HEK293 (cell line): ENCODE data around the gene MAPK11.

Experiments
- CTCF ChIA-PET: fragments of 350-600 bp; formaldehyde crosslinking; extraction: SDS; loops from one replicate; lab custom pipeline; 2021; ENCODE audit warnings: antibody characterized with exemption; lab: Yijun Ruan, JAX
- POLR2A ChIA-PET: fragments of 300-600 bp; formaldehyde crosslinking; extraction: SDS; loops from one replicate; lab custom pipeline; 2020; ENCODE audit warnings: antibody characterized with exemption, inconsistent platforms; lab: Yijun Ruan, JAX
- H3K27ac ChIP-seq: fragments of 200-500 bp; sonication (Bioruptor generic); 2 replicates; pipeline ENCODE4 v1.5.1; 2014; ENCODE audit warnings: low read depth, low read length, control low read depth, inconsistent platforms; ENCODE audit errors: extremely low read depth
- H3K36me3 ChIP-seq, 2 experiments: fragments of 200-500 bp in 1 of 2; sonication (Bioruptor generic) in 1 of 2; 1 replicate in 1 of 2; 2 replicates in 1 of 2; pipeline ENCODE4 v1.5.1; 2014 to 2017; ENCODE audit warnings: inconsistent platforms in 2 of 2, low read length in 2 of 2; ENCODE audit not compliant: control insufficient read depth in 2 of 2, insufficient read depth in 1 of 2
- H3K4me1 ChIP-seq: fragments of 200-500 bp; sonication (Bioruptor generic); 2 replicates; pipeline ENCODE4 v1.5.1; 2014; ENCODE audit warnings: mild to moderate bottlenecking, low read length, inconsistent platforms; ENCODE audit not compliant: control insufficient read depth, insufficient read depth
- H3K4me3 ChIP-seq: 2 replicates; pipeline ENCODE4 v1.5.1; 2011; ENCODE audit warnings: low read depth, mild to moderate bottlenecking, control low read depth, low read length, moderate library complexity
- H3K9me3 ChIP-seq: fragments of 200-500 bp; sonication (Bioruptor generic); 2 replicates; pipeline ENCODE4 v1.5.1; 2014; ENCODE audit warnings: low read depth, low read length, inconsistent platforms; ENCODE audit not compliant: control insufficient read depth, insufficient read depth
- EGR2 ChIP-seq: fragments of 450-650 bp; formaldehyde crosslinking; IDR thresholded peaks from 2 replicates; pipeline ENCODE4 v1.5.1; 2016; ENCODE audit warnings: low read depth, missing biosample characterization, missing genetic modification characterization
- GLIS2 ChIP-seq: fragments of 450-650 bp; formaldehyde crosslinking; IDR thresholded peaks from 2 replicates; pipeline ENCODE4 v1.5.1; 2016; ENCODE audit warnings: missing biosample characterization, missing genetic modification characterization
- HOXD13 ChIP-seq: sonication (generic); formaldehyde crosslinking; IDR thresholded peaks from 2 replicates; pipeline ENCODE4 v1.8.0; 2022; ENCODE audit warnings: missing genetic modification reagents, borderline replicate concordance
- OSR2 ChIP-seq: fragments of 450-650 bp; formaldehyde crosslinking; IDR thresholded peaks from 2 replicates; pipeline ENCODE4 v1.5.1; 2016; ENCODE audit warnings: missing biosample characterization, missing genetic modification characterization
- PRDM10 ChIP-seq: fragments of 450-650 bp; formaldehyde crosslinking; IDR thresholded peaks from 2 replicates; pipeline ENCODE4 v1.5.1; 2016; ENCODE audit warnings: missing biosample characterization, missing genetic modification characterization
- SP7 ChIP-seq: fragments of 450-650 bp; formaldehyde crosslinking; IDR thresholded peaks from 2 replicates; pipeline ENCODE4 v1.5.1; 2016; ENCODE audit warnings: missing biosample characterization, missing genetic modification characterization
- WT1 ChIP-seq: fragments of 450-650 bp; formaldehyde crosslinking; IDR thresholded peaks from 2 replicates; pipeline ENCODE4 v1.5.1; 2016; ENCODE audit warnings: missing biosample characterization, missing genetic modification characterization
- ZBTB7A ChIP-seq: fragments of 450-650 bp; formaldehyde crosslinking; IDR thresholded peaks from 2 replicates; pipeline ENCODE4 v1.5.1; 2016; ENCODE audit warnings: low read depth, missing biosample characterization, missing genetic modification characterization
- ZFHX2 ChIP-seq: fragments of 450-650 bp; formaldehyde crosslinking; conservative IDR thresholded peaks from 2 replicates; pipeline ENCODE4 v1.5.1; 2016; ENCODE audit warnings: missing biosample characterization, missing genetic modification characterization
- ZNF10 ChIP-seq: fragments of 450-650 bp; formaldehyde crosslinking; IDR thresholded peaks from 2 replicates; pipeline ENCODE4 v1.5.1; 2017; ENCODE audit warnings: missing biosample characterization, missing genetic modification characterization
- ZNF133 ChIP-seq: fragments of 450-650 bp; formaldehyde crosslinking; IDR thresholded peaks from 2 replicates; pipeline ENCODE4 v1.5.1; 2016; ENCODE audit warnings: missing biosample characterization, missing genetic modification characterization
- ZNF157 ChIP-seq: fragments of 450-650 bp; formaldehyde crosslinking; IDR thresholded peaks from 2 replicates; pipeline ENCODE4 v1.5.1; 2016; ENCODE audit warnings: missing biosample characterization, missing genetic modification characterization
- ZNF174 ChIP-seq: fragments of 450-650 bp; formaldehyde crosslinking; IDR thresholded peaks from 2 replicates; pipeline ENCODE4 v1.5.0; 2017; ENCODE audit warnings: missing biosample characterization, mild to moderate bottlenecking, missing genetic modification characterization
- ZNF23 ChIP-seq: fragments of 450-650 bp; formaldehyde crosslinking; IDR thresholded peaks from 2 replicates; pipeline ENCODE4 v1.5.1; 2016; ENCODE audit warnings: missing biosample characterization, missing genetic modification characterization, borderline replicate concordance
- ZNF488 ChIP-seq: fragments of 450-650 bp; formaldehyde crosslinking; IDR thresholded peaks from 2 replicates; pipeline ENCODE4 v1.5.1; 2016; ENCODE audit warnings: missing biosample characterization, missing genetic modification characterization
- ZNF510 ChIP-seq: fragments of 450-650 bp; formaldehyde crosslinking; IDR thresholded peaks from 2 replicates; pipeline ENCODE4 v1.5.1; 2018; ENCODE audit warnings: mild to moderate bottlenecking, missing genetic modification characterization, missing biosample characterization; ENCODE audit not compliant: insufficient replicate concordance
- ZNF596 ChIP-seq: fragments of 450-650 bp; IDR thresholded peaks from 2 replicates; pipeline ENCODE4 v1.5.0; 2018; ENCODE audit warnings: missing biosample characterization, mild to moderate bottlenecking, missing genetic modification characterization, moderate library complexity
- ZNF660 ChIP-seq: fragments of 450-650 bp; IDR thresholded peaks from 2 replicates; pipeline ENCODE4 v1.5.1; 2018; ENCODE audit warnings: missing biosample characterization, mild to moderate bottlenecking, missing genetic modification characterization
- ZNF768 ChIP-seq: fragments of 450-650 bp; formaldehyde crosslinking; IDR thresholded peaks from 2 replicates; pipeline ENCODE4 v1.5.1; 2018; ENCODE audit warnings: missing biosample characterization, mild to moderate bottlenecking, missing genetic modification characterization
- ZNF791 ChIP-seq: fragments of 450-650 bp; formaldehyde crosslinking; IDR thresholded peaks from 2 replicates; pipeline ENCODE4 v1.5.1; 2016; ENCODE audit warnings: missing biosample characterization, missing genetic modification characterization
- TF ChIP-seq, protein P1 (sequence below): fragments of 450-650 bp; formaldehyde crosslinking; IDR thresholded peaks from 2 replicates; pipeline ENCODE4 v1.5.1; 2016; ENCODE audit warnings: missing biosample characterization, missing genetic modification characterization

Gene MAPK11

GRCh38 chr22:50246242-50247175, 23.7 kb downstream of the MAPK11 start:
- H3K27ac ChIP-seq, result peak overlapping the region; percentile 87
- no peaks in the 10 kb centered on the region for H3K9me3 ChIP-seq
- no peak overlapping the region for H3K4me3 ChIP-seq
- H3K36me3 ChIP-seq, result peaks cover 8 to 48% of the 10 kb centered on the region in 2 experiments; a peak in 2 of 3 replicates
- peaks cover 12% of the 10 kb centered on the region for H3K4me1 ChIP-seq
- ChIA-PET POLR2A (interaction anchor here (1.0 to 2.3 kb wide), 4 partner anchors 9 to 26 kb away, joined by 3 to 5 read pairs (median 4); no protein-coding TSS in a partner anchor), CTCF (interaction anchor here (0.5 to 1.2 kb wide), 3 partner anchors 25 to 171 kb away, joined by 3 to 5 read pairs (median 3); no protein-coding TSS in a partner anchor)
- peak; percentile 54; the same call in 1 of the 2 replicates for TF ChIP-seq ZNF157 (tag by site-specific recombination)
- no peak for TF ChIP-seq ZNF174 (tag by site-specific recombination)
- no peak for TF ChIP-seq HOXD13 (CRISPR knock-in tag)

GRCh38 chr22:50245214-50246072, 24.7 kb downstream of the MAPK11 start:
- peak overlapping the region; percentile 87 for H3K27ac ChIP-seq
- ChIA-PET POLR2A (interaction anchor here (1.0 to 1.5 kb wide), 4 partner anchors 10 to 62 kb away, joined by 3 to 4 read pairs (median 4); partner anchors contain the start of gene PLXNB2), CTCF (interaction anchor here (0.5 to 1.8 kb wide), 4 partner anchors 28 to 170 kb away, joined by 3 to 13 read pairs (median 4); no protein-coding TSS in a partner anchor)
- TF ChIP-seq ZNF10 (tag by site-specific recombination), result no peak
- TF ChIP-seq, protein P1, sequence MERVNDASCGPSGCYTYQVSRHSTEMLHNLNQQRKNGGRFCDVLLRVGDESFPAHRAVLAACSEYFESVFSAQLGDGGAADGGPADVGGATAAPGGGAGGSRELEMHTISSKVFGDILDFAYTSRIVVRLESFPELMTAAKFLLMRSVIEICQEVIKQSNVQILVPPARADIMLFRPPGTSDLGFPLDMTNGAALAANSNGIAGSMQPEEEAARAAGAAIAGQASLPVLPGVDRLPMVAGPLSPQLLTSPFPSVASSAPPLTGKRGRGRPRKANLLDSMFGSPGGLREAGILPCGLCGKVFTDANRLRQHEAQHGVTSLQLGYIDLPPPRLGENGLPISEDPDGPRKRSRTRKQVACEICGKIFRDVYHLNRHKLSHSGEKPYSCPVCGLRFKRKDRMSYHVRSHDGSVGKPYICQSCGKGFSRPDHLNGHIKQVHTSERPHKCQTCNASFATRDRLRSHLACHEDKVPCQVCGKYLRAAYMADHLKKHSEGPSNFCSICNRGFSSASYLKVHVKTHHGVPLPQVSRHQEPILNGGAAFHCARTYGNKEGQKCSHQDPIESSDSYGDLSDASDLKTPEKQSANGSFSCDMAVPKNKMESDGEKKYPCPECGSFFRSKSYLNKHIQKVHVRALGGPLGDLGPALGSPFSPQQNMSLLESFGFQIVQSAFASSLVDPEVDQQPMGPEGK (tag by site-specific recombination), result peak; percentile 55
- no peak for TF ChIP-seq ZNF510 (tag by site-specific recombination)
- no peak for TF ChIP-seq ZNF768 (tag by site-specific recombination)
- peak; percentile 60; the same call in 1 of the 2 replicates for TF ChIP-seq EGR2 (tag by site-specific recombination)
- 0 out of 2 replicates have a peak, but pooled peaks have one; percentile 1 for TF ChIP-seq PRDM10 (tag by site-specific recombination)
- TF ChIP-seq ZBTB7A (tag by site-specific recombination), result 0 out of 2 replicates have a peak, but pooled peaks have one; percentile 34
- no peak for TF ChIP-seq WT1 (tag by site-specific recombination)
- TF ChIP-seq ZNF133 (tag by site-specific recombination), result no peak
- no peak for TF ChIP-seq ZNF23
- TF ChIP-seq SP7, result 0 out of 2 replicates have a peak, but pooled peaks have one; percentile 20
- no peak for TF ChIP-seq ZNF660 (tag by site-specific recombination)
- TF ChIP-seq ZNF596, result no peak
- peak; percentile 77 for TF ChIP-seq ZFHX2 (tag by site-specific recombination)
- TF ChIP-seq ZNF488, result no peak
- no peak for TF ChIP-seq ZNF791
- TF ChIP-seq OSR2 (tag by site-specific recombination), result no peak
- TF ChIP-seq GLIS2, result 0 out of 2 replicates have a peak, but pooled peaks have one; percentile 14

More at GRCh38 chr22:50245214-50246072, 24.7 kb downstream of the MAPK11 start:
- H3K4me1 ChIP-seq, result peaks cover 8% of the 10 kb centered on the region
- peak overlapping the region; percentile 97 for H3K4me3 ChIP-seq
- H3K36me3 ChIP-seq, result peaks cover 11 to 50% of the 10 kb centered on the region in 2 experiments; a peak in 2 of 3 replicates
- no peaks in the 10 kb centered on the region for H3K9me3 ChIP-seq
